GM18520 (cell line): ENCODE measurements around the gene FUBP1.
"Not testable (repeated sequence)": the region's sequence is repeated elsewhere in the genome, so short reads cannot be mapped to it uniquely, and the experiment has no call there.

ENCODE experiments used
- ATAC-seq: cut with Tn5 transposase; IDR thresholded peaks from one replicate; pipeline ENCODE4 v1.9.1; 2021; ENCODE audit not compliant: unreplicated experiment

FUBP1 gene

DNA sequence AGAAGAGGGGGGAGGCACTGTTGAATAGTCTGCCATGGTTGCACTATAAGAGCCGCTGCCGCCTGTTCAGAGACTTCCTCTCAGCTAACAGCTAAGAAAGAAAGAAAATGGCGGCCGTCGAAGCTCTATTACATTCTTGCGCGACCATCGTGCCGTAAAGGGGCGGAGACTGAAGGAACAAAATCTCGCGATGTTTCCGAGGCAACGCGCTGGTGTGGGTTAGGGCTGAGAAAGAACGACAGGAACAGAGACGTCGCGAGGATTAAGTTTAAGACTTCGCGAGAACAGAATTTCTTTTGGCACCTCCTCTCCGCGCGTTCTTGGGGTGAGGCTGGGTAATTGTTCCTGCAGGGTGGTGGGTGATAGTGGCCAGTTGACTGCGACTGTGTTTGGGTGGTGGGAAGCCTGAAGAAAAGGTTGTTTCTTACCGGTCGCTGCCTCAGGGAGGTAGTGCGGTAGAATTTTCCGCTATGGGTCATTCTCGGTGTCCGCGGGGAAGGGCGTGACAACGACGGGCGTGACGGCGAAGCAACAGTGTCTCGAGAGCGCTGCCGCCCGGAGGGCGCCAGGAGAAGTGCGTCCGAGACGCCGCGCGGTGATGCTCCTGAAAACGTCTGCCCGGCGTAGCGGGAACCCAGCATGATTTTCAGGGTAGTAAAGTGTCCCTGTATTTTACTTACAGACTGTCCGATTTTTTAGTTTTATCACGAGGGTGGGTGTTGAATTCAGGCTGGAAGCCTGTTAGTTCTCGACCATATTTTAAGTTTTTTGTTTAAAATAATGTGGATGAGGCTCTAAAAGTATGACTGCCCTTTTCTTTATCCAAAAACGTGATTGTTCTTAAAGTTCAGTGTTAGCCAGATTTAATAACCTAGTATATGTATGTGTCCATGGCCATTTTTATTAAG is at the start of gene FUBP1:
TSS of gene FUBP1 (minus strand) at position 104 of the 908 bp plus-strand sequence. CDS start at position 36, 68 bp downstream.
- peak; percentile 55 for ATAC-seq

DNA sequence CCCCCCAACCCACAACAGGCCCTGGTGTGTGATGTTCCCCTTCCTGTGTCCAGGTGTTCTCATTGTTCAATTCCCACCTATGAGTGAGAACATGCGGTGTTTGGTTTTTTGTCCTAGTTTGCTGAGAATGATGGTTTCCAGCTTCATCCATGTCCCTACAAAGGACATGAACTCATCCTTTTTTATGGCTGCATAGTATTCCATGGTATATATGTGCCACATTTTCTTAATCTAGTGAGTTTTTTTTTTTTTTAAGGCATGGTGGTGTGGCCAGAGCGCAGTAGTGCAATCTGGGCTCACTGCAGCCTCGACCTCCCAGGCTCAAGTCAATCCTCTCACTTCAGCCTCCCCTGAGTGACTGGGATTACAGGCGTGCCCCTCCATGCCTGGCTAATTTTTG is 42.3 kb upstream of the FUBP1 start:
- not testable (repeated sequence) for ATAC-seq

GRCh38 chr1:78019024-78019423 is 40.2 kb upstream of the FUBP1 start:
- no peak for ATAC-seq

DNA sequence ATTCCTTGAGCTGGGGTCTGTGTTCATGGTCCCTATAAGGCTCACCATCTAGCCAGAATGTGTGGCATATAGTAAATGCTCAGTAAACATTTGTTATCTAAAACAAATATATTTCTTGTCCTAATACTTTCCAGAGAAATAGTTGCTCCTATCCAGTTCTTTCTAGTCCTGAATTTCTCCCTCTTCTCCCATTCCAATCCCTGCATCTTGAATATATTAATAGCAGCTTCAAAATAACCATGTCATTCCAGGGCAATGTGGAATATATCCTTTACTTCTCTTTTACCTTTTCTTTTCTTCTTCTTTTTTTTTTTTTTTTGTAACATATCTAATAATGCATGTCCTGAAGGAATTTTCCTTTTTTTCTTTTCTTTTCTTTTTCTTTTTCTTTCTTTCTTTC is 36.3 kb upstream of the FUBP1 start:
- no peak for ATAC-seq

DNA sequence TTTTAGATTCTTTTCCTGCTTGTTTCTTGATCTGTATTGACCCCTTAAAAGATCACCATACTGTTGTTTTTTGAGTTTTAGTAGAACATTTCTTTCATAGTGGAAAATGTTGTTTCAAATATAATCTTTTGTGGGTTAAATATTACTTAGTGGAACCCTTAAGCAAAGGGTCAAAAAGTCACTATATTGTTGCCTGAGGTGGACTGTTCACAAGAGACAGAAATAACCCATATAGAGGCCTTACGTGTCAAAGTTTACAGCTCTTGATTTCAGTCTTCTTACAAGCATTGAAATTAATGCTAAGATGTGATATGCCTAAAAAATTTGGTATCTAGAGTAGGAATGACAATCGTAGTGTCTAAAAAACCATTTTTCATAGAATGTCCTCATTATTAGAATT is 32.2 kb upstream of the FUBP1 start:
- ATAC-seq, result no peak

- ATAC-seq, result no peak
Observed at GRCh38 chr1:78009836-78010235, 31.0 kb upstream of the FUBP1 start.

- ATAC-seq, result no peak
Observed at GRCh38 chr1:78009276-78009675, 30.4 kb upstream of the FUBP1 start.

GRCh38 chr1:78007677-78008341 is 28.9 kb upstream of the FUBP1 start:
- no peak for ATAC-seq

GRCh38 chr1:78006521-78006920 is 27.6 kb upstream of the FUBP1 start:
- ATAC-seq, result no peak

DNA sequence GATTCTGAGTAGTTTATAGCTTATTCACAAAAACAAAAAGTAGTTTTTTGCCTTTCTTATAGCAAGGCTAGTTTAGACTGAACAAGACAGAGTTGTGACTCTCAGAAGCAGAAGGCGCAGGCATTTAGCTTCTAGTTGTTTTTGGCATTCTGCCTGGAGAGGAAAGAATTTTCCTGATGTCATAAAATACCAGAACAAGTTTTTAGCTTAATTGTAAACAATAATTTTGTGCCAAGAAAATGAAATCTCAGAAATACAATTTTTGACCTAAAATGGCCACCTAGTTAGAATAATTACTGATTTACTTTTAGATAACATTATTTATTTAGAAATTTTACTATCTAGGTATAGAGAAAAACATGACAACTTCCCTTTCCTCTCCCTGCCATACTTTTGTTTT is 26.9 kb upstream of the FUBP1 start:
- no peak for ATAC-seq

DNA sequence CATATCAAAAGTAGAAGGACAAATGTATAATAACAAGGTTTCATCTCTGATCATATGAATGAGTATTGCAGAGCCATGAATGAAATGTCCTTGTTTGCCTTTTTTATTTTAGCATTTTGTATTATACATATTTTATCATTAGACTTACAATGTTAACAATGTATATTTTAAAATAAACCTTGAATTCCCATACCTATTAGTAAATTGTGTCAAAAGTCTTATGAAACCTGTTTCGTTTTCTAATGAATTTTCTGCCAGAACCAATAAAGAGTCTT is 26.5 kb upstream of the FUBP1 start:
- ATAC-seq, result no peak

GRCh38 chr1:78004719-78005447 is 26.0 kb upstream of the FUBP1 start, which contains the start of gene DNAJB4:
Gene DNAJB4, plus strand, starts transcription at chr1:78004939. Its CDS starts 172 bp downstream, at chr1:78005111.
- peak; percentile 97 for ATAC-seq

- ATAC-seq, result peak; percentile 24
Observed at GRCh38 chr1:78003882-78004718, 25.2 kb upstream of the FUBP1 start.

- ATAC-seq, result no peak
Observed at GRCh38 chr1:78003070-78003746, 24.3 kb upstream of the FUBP1 start.

DNA sequence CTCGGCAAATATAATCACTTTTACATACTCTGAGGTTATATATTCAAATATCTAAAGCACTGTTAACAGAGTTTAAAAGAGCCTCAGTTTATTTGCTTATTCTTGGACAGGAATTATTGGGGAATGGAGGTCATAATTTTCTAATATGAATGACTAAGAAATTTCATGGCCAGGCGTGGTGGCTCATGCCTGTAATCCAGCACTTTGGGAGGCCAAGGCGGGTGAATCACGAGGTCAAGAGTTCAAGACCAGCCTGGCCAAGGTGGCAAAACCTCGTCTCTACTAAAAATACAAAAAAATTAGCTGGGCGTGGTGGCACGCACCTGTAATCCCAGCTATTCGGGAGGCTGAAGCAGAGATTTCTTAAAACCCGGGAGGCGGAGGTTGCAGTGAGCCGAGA is 21.7 kb upstream of the FUBP1 start:
- not testable (repeated sequence) for ATAC-seq

DNA sequence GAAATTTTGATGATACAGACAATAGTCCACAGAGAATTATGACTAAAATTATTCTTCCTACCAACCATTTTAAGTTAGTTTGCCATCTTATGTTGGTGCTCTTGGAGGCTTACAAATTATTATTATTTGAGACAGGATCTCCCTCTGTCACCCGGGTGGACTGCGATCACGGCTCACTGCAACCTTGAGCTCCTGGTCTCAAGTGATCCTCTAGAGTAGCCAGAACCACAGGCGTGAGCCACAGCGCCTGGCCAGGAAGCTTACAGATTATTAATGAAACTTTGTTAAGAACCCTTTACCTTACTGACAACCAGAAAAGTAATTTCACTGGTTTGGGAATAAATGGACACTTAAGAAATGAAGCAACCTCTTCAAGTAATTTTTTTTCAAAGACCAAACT is 17.9 kb upstream of the FUBP1 start:
- ATAC-seq, result no peak

GRCh38 chr1:77994117-77994705 is 15.3 kb upstream of the FUBP1 start:
- no peak for ATAC-seq

DNA sequence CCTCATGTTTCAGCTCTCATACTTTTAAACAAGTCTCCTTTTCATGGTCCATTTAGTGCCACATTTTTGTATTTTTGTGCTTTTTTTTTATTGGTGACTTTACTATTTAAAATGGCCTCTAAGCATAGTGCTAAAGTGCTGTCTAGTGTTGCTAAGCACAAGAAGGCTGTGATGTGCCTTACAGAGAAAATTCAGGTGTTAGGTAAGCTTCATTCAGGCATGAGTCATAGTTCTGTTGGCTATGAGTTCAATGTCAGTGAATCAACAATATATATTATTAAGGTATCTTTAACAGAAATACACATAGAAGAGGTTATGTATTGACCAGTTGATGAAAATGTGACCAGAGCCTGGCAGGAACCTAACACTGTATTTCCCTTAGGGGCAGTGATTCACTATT is 12.8 kb upstream of the FUBP1 start:
- no peak for ATAC-seq

DNA sequence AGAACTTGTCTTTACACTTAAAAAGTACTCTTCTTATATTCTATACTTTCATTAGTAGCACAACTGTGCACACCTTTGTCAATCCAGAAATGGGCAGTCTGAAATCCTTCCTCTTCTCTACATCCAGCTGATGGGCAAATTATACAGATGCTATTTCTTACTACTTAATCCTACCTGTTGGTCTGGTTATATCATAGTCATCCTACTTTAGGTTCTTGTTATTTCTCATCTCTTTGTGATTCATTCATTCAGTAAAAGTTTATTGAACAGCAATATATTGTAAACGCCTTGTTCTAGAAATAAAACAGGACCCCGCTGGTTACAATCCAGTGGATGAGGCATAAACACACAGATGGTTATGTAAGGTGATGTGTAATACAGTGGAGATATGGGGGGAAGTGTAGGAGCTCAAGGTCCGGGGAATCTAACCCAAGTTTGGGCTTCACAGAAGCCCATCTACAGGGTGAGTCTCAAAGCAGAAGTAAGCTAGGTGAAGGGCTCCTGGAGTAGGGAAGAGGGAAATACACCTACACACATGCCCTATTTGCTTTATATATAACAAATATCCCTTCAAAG is 11.8 kb upstream of the FUBP1 start:
- ATAC-seq, result no peak

GRCh38 chr1:77989744-77990143 is 10.9 kb upstream of the FUBP1 start:
- no peak for ATAC-seq
